HL-60 (cell line): ENCODE data around the gene TNFAIP1.

Source experiments
- DNase-seq, 2 experiments: peaks; one replicate each; pipeline ENCODE4 v3.0.0-alpha.2; 2010 to 2020; ENCODE audit warnings: low read depth in 1 of 2, low spot score in 1 of 2
- H3K27ac ChIP-seq: fragments of 250-450 bp; sonication (Bioruptor Pico); replicated peaks from 2 replicates; pipeline ENCODE4 v1.5.1; 2020; ENCODE audit warnings: mild to moderate bottlenecking, moderate library complexity
- H3K27me3 ChIP-seq: fragments of 250-450 bp; sonication (Bioruptor Pico); 2 replicates; pipeline ENCODE4 v1.5.1; 2021; ENCODE audit warnings: mild to moderate bottlenecking, moderate library complexity; ENCODE audit not compliant: insufficient read depth, poor library complexity, severe bottlenecking
- H3K4me3 ChIP-seq: replicated peaks from 2 replicates; pipeline ENCODE4 v1.5.1; 2011; ENCODE audit warnings: mild to moderate bottlenecking, control low read depth, low read length; ENCODE audit not compliant: insufficient read depth
- CTCF ChIP-seq: IDR thresholded peaks from one replicate; pipeline ENCODE4 v1.5.1; 2011; ENCODE audit warnings: low read length, control low read depth, inconsistent platforms; ENCODE audit not compliant: insufficient read depth
- GABPA ChIP-seq: IDR thresholded peaks from 2 replicates; pipeline ENCODE4 v1.6.1; 2012; ENCODE audit warnings: low read depth
- POLR2AphosphoS5 ChIP-seq: IDR thresholded peaks from 2 replicates; pipeline ENCODE4 v1.6.1; 2012; ENCODE audit warnings: low read depth
- REST ChIP-seq: IDR thresholded peaks from 2 replicates; pipeline ENCODE4 v1.6.1; 2012; ENCODE audit warnings: low read depth; ENCODE audit not compliant: insufficient replicate concordance
- SPI1 ChIP-seq: IDR thresholded peaks from 2 replicates; pipeline ENCODE4 v1.6.1; 2012; ENCODE audit warnings: low read depth, mild to moderate bottlenecking, borderline replicate concordance

TNFAIP1 gene

DNA sequence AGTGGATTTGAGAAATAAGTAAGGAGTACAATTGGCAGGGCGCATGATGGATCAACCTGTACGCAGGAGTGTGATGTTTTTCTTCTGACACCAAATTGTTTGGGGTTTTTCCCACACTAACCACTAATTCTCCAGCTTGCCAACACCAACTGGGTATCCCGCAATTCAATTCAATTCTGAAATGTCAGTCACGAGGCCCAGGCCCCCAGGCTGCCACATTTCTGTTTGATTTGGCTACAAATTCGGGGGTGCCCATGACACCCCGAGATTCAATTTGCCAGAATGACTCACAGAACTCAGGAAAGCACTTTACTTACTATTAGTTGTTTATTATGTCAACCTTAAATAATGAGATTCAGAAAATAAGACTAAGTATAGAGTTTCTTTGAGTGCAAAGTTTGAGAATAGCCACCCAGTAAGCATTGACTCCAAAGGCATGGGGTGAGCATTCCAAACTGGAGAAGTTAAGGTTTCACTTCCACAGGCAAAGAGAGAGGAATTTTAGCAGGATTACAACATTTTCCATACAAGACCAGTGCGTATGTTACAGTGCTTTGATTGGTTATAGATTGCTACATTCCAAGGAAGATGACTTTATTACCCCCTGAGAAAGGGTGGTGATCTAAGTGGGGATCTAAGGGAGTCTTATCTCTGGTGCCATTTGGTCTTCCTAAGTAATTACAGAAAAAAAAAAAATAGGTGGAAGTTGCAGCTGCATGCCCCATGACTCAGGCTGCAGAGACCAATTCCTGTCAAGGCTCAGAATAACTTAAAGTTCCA is 59.0 kb downstream of the TNFAIP1 start:
- TF ChIP-seq REST (no peak), POLR2AphosphoS5 (no peak), GABPA (no peak), SPI1 (no peak), CTCF (no peak)
- H3K27ac ChIP-seq: no peak overlapping the region
- H3K27me3 ChIP-seq: no peaks in the 10 kb centered on the region
- DNase-seq: no peak
- H3K4me3 ChIP-seq: no peak overlapping the region

- H3K4me3 ChIP-seq: no peak overlapping the region
- DNase-seq: no peak
- H3K27ac ChIP-seq: no peak overlapping the region
- no peaks in the 10 kb centered on the region for H3K27me3 ChIP-seq
- no peak for TF ChIP-seq REST
- TF ChIP-seq POLR2AphosphoS5: no peak
- no peak for TF ChIP-seq SPI1
- TF ChIP-seq GABPA: no peak
- TF ChIP-seq CTCF: no peak
These were observed 59.9 kb downstream of the TNFAIP1 start for GRCh38 chr17:28395426-28395825.

- H3K4me3 ChIP-seq: no peak overlapping the region
- H3K27me3 ChIP-seq: no peaks in the 10 kb centered on the region
- no peak for DNase-seq
- TF ChIP-seq POLR2AphosphoS5 (no peak), SPI1 (no peak), CTCF (no peak), REST (no peak), GABPA (no peak)
- no peak overlapping the region for H3K27ac ChIP-seq
These were observed 60.4 kb downstream of the TNFAIP1 start for GRCh38 chr17:28395968-28396367.
